PC-3 (cell line): Measurements from ENCODE around the gene BRINP2.

ENCODE experiments used
- EZH2 ChIP-seq: fragments of 300-600 bp; sonication (generic); IDR thresholded peaks from one replicate; pipeline ENCODE4 v1.6.1; 2017; ENCODE audit warnings: antibody characterized with exemption, mild to moderate bottlenecking, low read length; ENCODE audit not compliant: unreplicated experiment
- EZH2phosphoT487 ChIP-seq: fragments of 300-600 bp; sonication (generic); IDR thresholded peaks from 2 replicates; pipeline ENCODE4 v1.6.1; 2018; ENCODE audit warnings: mild to moderate bottlenecking, antibody characterized with exemption, low read length, borderline replicate concordance
- TF ChIP-seq, protein P1 (sequence below): fragments of 300-600 bp; sonication (generic); conservative IDR thresholded peaks from 2 replicates; pipeline ENCODE4 v1.5.1; 2017; ENCODE audit warnings: antibody characterized with exemption, low read depth, mild to moderate bottlenecking, low read length

DNA sequence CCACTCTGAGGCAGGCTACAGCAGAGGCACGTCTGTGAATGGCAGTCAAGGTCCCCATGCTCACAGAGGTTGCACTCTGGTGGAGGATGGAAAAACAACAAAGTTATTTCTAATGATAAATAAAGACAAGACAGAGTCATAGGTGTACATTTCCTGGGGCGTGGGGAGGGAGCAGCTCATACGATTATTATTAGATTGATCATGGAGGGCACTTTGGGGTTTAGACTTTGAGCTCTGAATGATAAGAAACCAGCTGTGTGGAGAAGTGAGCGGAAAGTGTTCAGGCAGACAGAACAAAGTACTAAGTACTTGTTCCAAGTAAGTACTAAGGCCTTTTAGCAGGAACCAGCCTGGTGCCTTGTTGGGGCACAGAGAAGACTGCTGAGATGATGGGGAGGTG lies 86.8 kb downstream of the BRINP2 start:
- TF ChIP-seq, protein P1, sequence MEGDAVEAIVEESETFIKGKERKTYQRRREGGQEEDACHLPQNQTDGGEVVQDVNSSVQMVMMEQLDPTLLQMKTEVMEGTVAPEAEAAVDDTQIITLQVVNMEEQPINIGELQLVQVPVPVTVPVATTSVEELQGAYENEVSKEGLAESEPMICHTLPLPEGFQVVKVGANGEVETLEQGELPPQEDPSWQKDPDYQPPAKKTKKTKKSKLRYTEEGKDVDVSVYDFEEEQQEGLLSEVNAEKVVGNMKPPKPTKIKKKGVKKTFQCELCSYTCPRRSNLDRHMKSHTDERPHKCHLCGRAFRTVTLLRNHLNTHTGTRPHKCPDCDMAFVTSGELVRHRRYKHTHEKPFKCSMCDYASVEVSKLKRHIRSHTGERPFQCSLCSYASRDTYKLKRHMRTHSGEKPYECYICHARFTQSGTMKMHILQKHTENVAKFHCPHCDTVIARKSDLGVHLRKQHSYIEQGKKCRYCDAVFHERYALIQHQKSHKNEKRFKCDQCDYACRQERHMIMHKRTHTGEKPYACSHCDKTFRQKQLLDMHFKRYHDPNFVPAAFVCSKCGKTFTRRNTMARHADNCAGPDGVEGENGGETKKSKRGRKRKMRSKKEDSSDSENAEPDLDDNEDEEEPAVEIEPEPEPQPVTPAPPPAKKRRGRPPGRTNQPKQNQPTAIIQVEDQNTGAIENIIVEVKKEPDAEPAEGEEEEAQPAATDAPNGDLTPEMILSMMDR = no peak
- TF ChIP-seq EZH2 (no peak), EZH2phosphoT487 (no peak)
